ENCODE measurements around the gene TMBIM1.
"Not testable (repeated sequence)": the region's sequence is repeated elsewhere in the genome, so short reads cannot be mapped to it uniquely, and the experiment has no call there.

The TMBIM1 gene

DNA sequence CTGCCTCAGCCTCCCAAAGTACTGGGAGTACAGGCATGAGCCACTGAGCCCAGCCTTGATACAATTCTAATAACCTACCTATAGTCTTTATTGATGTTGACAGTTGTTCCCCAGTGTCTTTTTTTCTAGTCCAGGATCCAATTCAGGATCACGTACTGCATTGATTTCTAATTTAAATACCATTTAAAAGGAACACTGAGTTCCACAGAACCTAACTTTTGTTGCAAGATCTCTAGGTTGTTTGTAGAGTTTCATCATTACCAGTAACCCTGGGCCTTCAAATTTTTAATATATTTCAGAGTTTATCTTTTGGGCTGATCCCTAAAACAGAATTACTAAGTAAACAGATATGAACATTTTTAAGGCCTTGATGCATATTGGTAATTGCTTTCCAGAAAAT lies 21.1 kb upstream of the TMBIM1 start (continued):
- TF ChIP-seq ZNF266 (tag by site-specific recombination; IDR thresholded peaks at IDR 0.05; ENCODE audit: low read depth): no peak

DNA sequence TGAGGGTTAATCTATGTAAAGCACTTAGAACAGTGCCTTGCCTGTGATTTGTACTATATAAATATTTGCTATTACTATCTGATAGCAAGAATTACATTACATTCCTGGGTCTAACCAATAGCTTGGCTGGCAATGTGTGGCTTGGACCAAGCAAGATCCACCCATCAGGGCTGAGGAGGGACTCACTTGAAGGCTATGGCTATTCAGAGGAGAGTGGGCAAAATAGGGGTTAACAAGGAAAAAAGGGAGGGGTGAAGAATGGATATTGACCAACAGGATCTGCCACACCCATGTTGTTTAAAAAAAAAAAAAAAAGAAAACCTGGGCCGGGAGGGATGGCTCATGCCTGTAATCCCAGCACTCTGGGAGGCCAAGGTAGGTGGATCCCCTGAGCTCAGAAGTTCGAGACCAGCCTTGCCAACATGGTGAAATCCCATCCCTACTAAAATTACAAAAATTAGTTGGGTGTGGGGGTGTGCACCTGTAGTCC lies 20.0 kb upstream of the TMBIM1 start:
- TF ChIP-seq GLIS1 (tag by site-specific recombination; IDR thresholded peaks at IDR 0.05) (peak; percentile 27; the same call in 1 of the 2 replicates), ZNF155 (tag by site-specific recombination; IDR thresholded peaks at IDR 0.05) (no peak)
- CTCF ChIA-PET: interaction anchor here (0.7 to 0.8 kb wide), 3 partner anchors 11 to 112 kb away, joined by 3 to 5 read pairs (median 4); no protein-coding TSS in a partner anchor

DNA sequence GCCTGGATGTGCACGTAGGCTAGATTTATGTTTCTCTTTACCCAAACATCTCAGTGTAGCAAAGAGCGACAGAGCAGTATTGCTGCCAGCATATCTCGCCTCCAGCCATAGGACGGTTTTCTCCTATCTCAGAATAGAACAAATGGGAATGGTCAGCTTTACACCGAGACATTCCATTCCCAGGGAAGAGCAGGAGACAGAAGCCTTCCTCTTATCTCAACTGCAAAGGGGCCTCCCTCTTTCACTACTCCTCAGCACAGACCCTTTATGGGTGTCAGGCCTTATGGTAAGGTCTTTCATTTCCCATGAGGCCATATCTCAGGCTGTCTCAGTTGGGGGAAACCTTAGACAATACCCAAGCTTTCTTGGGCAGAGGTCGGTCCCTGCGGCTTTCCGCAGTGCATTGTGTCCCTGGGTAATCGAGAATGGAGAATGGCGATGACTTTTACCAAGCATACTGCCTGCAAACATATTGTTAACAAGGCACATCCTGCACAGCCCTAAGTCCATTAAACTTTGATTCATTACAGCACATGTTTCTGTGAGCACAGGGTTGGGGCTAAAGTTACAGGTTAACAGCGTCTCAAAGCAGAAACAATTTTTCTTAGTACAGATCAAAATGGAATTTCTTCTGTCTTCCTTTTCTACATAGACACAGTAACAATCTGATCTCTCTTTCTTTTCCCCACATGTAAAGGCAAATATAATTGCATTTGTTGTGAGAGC lies 19.4 kb upstream of the TMBIM1 start:
- POLR2A ChIA-PET; H3K4me3 ChIP-seq (ENCODE audit: low read depth, low read length): not testable (repeated sequence)
- CTCF ChIA-PET: interaction anchor here (0.7 kb wide), 2 partner anchors 10 to 35 kb away, joined by 3 to 5 read pairs; no protein-coding TSS in a partner anchor

More for the DNA sequence above, 20.0 kb upstream of the TMBIM1 start:
- Histone ChIP-seq H3K9me3 (ENCODE audit: control insufficient read depth, insufficient read depth, low read depth, low read length) (no peaks in the 10 kb centered on the region), H3K4me3 (ENCODE audit: low read depth, low read length) (no peak overlapping the region), H3K27ac (ENCODE audit: extremely low read depth, low read depth, low read length) (no peak overlapping the region), H3K36me3 (ENCODE audit: control insufficient read depth in 2 of 2, insufficient read depth in 1 of 2, low read length in 2 of 2) (no peaks in the 10 kb centered on the region), H3K4me1 (ENCODE audit: control insufficient read depth, insufficient read depth, low read length) (no peaks in the 10 kb centered on the region)
- POLR2A ChIA-PET: no interaction called here

DNA sequence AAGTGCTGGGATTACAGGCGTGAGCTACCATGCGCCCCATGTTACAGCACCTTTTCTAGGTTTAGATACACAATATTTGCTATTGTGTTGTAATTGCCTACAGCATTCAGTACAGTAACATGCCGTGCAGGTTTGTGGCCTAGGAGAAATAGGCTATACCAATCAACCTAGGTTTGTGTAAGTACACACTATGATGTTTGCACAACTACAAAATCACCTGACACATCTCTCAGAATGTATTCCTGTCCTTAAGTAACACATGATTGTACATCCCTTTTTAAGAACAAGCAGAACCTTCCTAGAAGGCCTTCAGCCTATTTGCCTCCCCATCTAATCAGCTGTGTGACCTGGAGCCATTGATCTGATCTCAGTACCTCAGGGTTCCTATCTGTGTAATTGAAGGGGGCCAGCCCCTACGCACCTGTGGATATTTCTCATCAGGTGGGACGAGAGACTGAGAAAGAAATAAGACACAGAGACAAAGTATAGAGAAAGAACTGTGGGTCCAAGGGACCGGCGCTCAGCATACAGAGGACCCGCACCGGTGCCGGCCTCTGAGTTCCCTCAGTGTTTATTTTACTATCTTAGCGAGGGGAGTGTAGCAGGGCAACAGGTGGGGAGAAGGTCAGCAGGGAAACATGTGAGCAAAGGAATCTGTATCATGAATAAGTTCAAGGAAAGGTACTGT lies 18.7 kb upstream of the TMBIM1 start:
- TF ChIP-seq ZNF214 (tag by site-specific recombination; IDR thresholded peaks at IDR 0.05; ENCODE audit: borderline replicate concordance): no peak
- no peak for TF ChIP-seq ZNF292 (tag by site-specific recombination; IDR thresholded peaks at IDR 0.05; ENCODE audit: borderline replicate concordance, low read depth)
- TF ChIP-seq ZNF133 (tag by site-specific recombination; IDR thresholded peaks at IDR 0.05): no peak
- TF ChIP-seq, protein P1, sequence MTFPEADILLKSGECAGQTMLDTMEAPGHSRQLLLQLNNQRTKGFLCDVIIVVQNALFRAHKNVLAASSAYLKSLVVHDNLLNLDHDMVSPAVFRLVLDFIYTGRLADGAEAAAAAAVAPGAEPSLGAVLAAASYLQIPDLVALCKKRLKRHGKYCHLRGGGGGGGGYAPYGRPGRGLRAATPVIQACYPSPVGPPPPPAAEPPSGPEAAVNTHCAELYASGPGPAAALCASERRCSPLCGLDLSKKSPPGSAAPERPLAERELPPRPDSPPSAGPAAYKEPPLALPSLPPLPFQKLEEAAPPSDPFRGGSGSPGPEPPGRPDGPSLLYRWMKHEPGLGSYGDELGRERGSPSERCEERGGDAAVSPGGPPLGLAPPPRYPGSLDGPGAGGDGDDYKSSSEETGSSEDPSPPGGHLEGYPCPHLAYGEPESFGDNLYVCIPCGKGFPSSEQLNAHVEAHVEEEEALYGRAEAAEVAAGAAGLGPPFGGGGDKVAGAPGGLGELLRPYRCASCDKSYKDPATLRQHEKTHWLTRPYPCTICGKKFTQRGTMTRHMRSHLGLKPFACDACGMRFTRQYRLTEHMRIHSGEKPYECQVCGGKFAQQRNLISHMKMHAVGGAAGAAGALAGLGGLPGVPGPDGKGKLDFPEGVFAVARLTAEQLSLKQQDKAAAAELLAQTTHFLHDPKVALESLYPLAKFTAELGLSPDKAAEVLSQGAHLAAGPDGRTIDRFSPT (tag by site-specific recombination; IDR thresholded peaks at IDR 0.05): no peak
- 0 out of 2 replicates have a peak, but pooled peaks have one; percentile 15 for TF ChIP-seq SCRT1 (tag by site-specific recombination; IDR thresholded peaks at IDR 0.05; ENCODE audit: borderline replicate concordance)
- TF ChIP-seq SCRT2 (tag by site-specific recombination; IDR thresholded peaks at IDR 0.05): peak; percentile 73
- TF ChIP-seq ZNF175 (tag by site-specific recombination; IDR thresholded peaks at IDR 0.05): no peak
- no peak for TF ChIP-seq ZNF548 (tag by site-specific recombination; IDR thresholded peaks at IDR 0.05)
- TF ChIP-seq, protein P2, sequence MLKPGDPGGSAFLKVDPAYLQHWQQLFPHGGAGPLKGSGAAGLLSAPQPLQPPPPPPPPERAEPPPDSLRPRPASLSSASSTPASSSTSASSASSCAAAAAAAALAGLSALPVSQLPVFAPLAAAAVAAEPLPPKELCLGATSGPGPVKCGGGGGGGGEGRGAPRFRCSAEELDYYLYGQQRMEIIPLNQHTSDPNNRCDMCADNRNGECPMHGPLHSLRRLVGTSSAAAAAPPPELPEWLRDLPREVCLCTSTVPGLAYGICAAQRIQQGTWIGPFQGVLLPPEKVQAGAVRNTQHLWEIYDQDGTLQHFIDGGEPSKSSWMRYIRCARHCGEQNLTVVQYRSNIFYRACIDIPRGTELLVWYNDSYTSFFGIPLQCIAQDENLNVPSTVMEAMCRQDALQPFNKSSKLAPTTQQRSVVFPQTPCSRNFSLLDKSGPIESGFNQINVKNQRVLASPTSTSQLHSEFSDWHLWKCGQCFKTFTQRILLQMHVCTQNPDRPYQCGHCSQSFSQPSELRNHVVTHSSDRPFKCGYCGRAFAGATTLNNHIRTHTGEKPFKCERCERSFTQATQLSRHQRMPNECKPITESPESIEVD (tag by site-specific recombination; IDR thresholded peaks at IDR 0.05): no peak
- ChIA-PET CTCF (interaction anchor here (0.7 kb wide), 1 partner anchor 34 kb away, joined by 3 read pairs; no protein-coding TSS in a partner anchor), POLR2A (interaction anchor here (0.6 kb wide), 1 partner anchor 110 kb away, joined by 5 read pairs; no protein-coding TSS in a partner anchor)
- Histone ChIP-seq H3K27ac (ENCODE audit: extremely low read depth, low read depth, low read length) (no peak overlapping the region), H3K9me3 (ENCODE audit: control insufficient read depth, insufficient read depth, low read depth, low read length) (no peaks in the 10 kb centered on the region), H3K4me1 (ENCODE audit: control insufficient read depth, insufficient read depth, low read length) (no peaks in the 10 kb centered on the region), H3K4me3 (ENCODE audit: low read depth, low read length) (no peak overlapping the region), H3K36me3 (ENCODE audit: control insufficient read depth in 2 of 2, insufficient read depth in 1 of 2, low read length in 2 of 2) (no peaks in the 10 kb centered on the region)

More for the DNA sequence above, 19.4 kb upstream of the TMBIM1 start:
- H3K4me1 ChIP-seq (ENCODE audit: control insufficient read depth, insufficient read depth, low read length); H3K9me3 ChIP-seq (ENCODE audit: control insufficient read depth, insufficient read depth, low read depth, low read length); H3K36me3 ChIP-seq (ENCODE audit: control insufficient read depth in 2 of 2, insufficient read depth in 1 of 2, low read length in 2 of 2); H3K27ac ChIP-seq (ENCODE audit: extremely low read depth, low read depth, low read length): not testable (repeated sequence)
